Measurements from ENCODE around the gene AFF4. TPM values are rescaled to one million over a fixed set of nuclear protein-coding genes. Genes with fewer than 3 reads are reported as not detected.
A peak's percentile ranks its signal among the peaks of the same experiment; 100 is the strongest.

The AFF4 gene
- total RNA-seq, 1 donor from 2014 or later = 119 TPM

- H3K36me3 Mint-ChIP-seq = no peaks in the 10 kb centered on the region
- H3K9me3 Mint-ChIP-seq = peaks cover 5% of the 10 kb centered on the region
- peaks cover 25% of the 10 kb centered on the region for H3K4me1 Mint-ChIP-seq
- H3K27ac Mint-ChIP-seq = peak overlapping the region; percentile 91
- no peaks in the 10 kb centered on the region for H3K27me3 Mint-ChIP-seq (ENCODE audit: low read depth)
- peak in 1 of 2 experiments; percentile 17 for DNase-seq (ENCODE audit: low spot score in 2 of 2, unreplicated experiment in 2 of 2)
- TF ChIP-seq CTCF (IDR thresholded peaks at IDR 0.05; ENCODE audit: unreplicated experiment) = no peak
- no peak overlapping the region for H3K4me3 Mint-ChIP-seq
Measured at GRCh38 chr5:132840896-132841295, 122.5 kb downstream of the AFF4 start.

- DNase-seq (ENCODE audit: low spot score in 2 of 2, unreplicated experiment in 2 of 2) = peak in 1 of 2 experiments; percentile 20
- H3K36me3 Mint-ChIP-seq = no peaks in the 10 kb centered on the region
- no peak overlapping the region for H3K4me3 Mint-ChIP-seq
- H3K9me3 Mint-ChIP-seq = peaks cover 5% of the 10 kb centered on the region
- TF ChIP-seq CTCF (IDR thresholded peaks at IDR 0.05; ENCODE audit: unreplicated experiment) = no peak
- H3K27me3 Mint-ChIP-seq (ENCODE audit: low read depth) = no peaks in the 10 kb centered on the region
- peaks cover 25% of the 10 kb centered on the region for H3K4me1 Mint-ChIP-seq
- H3K27ac Mint-ChIP-seq = peak overlapping the region; percentile 91
Measured at GRCh38 chr5:132840313-132840712, 123.1 kb downstream of the AFF4 start.

GRCh38 chr5:132839426-132840301, 123.8 kb downstream of the AFF4 start:
- Mint-ChIP-seq H3K9me3 (peaks cover 5% of the 10 kb centered on the region), H3K4me1 (peaks cover 25% of the 10 kb centered on the region), H3K27ac (peak overlapping the region; percentile 91), H3K36me3 (no peaks in the 10 kb centered on the region), H3K27me3 (ENCODE audit: low read depth) (no peaks in the 10 kb centered on the region), H3K4me3 (no peak overlapping the region)
- no peak for TF ChIP-seq CTCF (IDR thresholded peaks at IDR 0.05; ENCODE audit: unreplicated experiment)
- DNase-seq (ENCODE audit: low spot score in 2 of 2, unreplicated experiment in 2 of 2) = peak in 1 of 2 experiments; percentile 21

GRCh38 chr5:132838516-132839282, 124.7 kb downstream of the AFF4 start:
- peak in 1 of 2 experiments; percentile 6 for DNase-seq (ENCODE audit: low spot score in 2 of 2, unreplicated experiment in 2 of 2)
- TF ChIP-seq CTCF (IDR thresholded peaks at IDR 0.05; ENCODE audit: unreplicated experiment) = no peak
- Mint-ChIP-seq H3K4me3 (no peak overlapping the region), H3K4me1 (peaks cover 25% of the 10 kb centered on the region), H3K27ac (no peak overlapping the region), H3K27me3 (ENCODE audit: low read depth) (no peaks in the 10 kb centered on the region), H3K36me3 (no peaks in the 10 kb centered on the region), H3K9me3 (peaks cover 5% of the 10 kb centered on the region)

GRCh38 chr5:132837868-132838267, 125.6 kb downstream of the AFF4 start:
- H3K27me3 Mint-ChIP-seq (ENCODE audit: low read depth) = peaks cover under 1% of the 10 kb centered on the region
- DNase-seq (ENCODE audit: low spot score in 2 of 2, unreplicated experiment in 2 of 2) = peak in 1 of 2 experiments; percentile 25
- TF ChIP-seq CTCF (IDR thresholded peaks at IDR 0.05; ENCODE audit: unreplicated experiment) = no peak
- H3K4me1 Mint-ChIP-seq = peaks cover 25% of the 10 kb centered on the region
- no peak overlapping the region for H3K4me3 Mint-ChIP-seq
- no peaks in the 10 kb centered on the region for H3K36me3 Mint-ChIP-seq
- peaks cover 3% of the 10 kb centered on the region for H3K9me3 Mint-ChIP-seq
- H3K27ac Mint-ChIP-seq = no peak overlapping the region

All from mesothelial cell of epicardium (in vitro differentiated cells).